Hepatocyte (in vitro differentiated cells): ENCODE results near the gene CMTM5. TPM values are rescaled to one million over a fixed set of nuclear protein-coding genes. Genes with fewer than 3 reads are reported as not detected.

Experiments used
- DNase-seq: peaks from one replicate; pipeline ENCODE4 v3.0.0-alpha.2; 2016; ENCODE audit warnings: low spot score
- H2AFZ ChIP-seq: fragments of 200-600 bp; sonication (generic); 2 replicates; pipeline ENCODE4 v1.6.0; 2016; ENCODE audit warnings: antibody characterized with exemption, mild to moderate bottlenecking
- H3K27ac ChIP-seq: fragments of 200-600 bp; sonication (generic); 2 replicates; pipeline ENCODE4 v1.5.1; 2016; ENCODE audit warnings: mild to moderate bottlenecking
- H3K27me3 ChIP-seq: fragments of 200-600 bp; sonication (generic); 2 replicates; pipeline ENCODE4 v1.6.1; 2016
- H3K36me3 ChIP-seq: fragments of 200-600 bp; sonication (generic); replicated peaks from 2 replicates; pipeline ENCODE4 v1.5.1; 2016; ENCODE audit warnings: low read depth; ENCODE audit not compliant: insufficient read depth
- H3K4me1 ChIP-seq: fragments of 200-600 bp; sonication (generic); 2 replicates; pipeline ENCODE4 v1.5.1; 2016; ENCODE audit warnings: mild to moderate bottlenecking, moderate library complexity; ENCODE audit not compliant: insufficient read depth
- H3K4me2 ChIP-seq: fragments of 200-600 bp; sonication (generic); 2 replicates; pipeline ENCODE4 v1.6.0; 2016
- H3K4me3 ChIP-seq: fragments of 200-600 bp; sonication (generic); 2 replicates; pipeline ENCODE4 v1.5.1; 2016; ENCODE audit warnings: mild to moderate bottlenecking
- H3K79me2 ChIP-seq: fragments of 200-600 bp; sonication (generic); 2 replicates; pipeline ENCODE4 v1.6.0; 2017; ENCODE audit warnings: mild to moderate bottlenecking
- H3K9me2 ChIP-seq: fragments of 200-600 bp; sonication (generic); replicated peaks from 2 replicates; pipeline ENCODE4 v1.6.0; 2017; ENCODE audit warnings: mild to moderate bottlenecking; ENCODE audit not compliant: insufficient read depth
- H3K9me3 ChIP-seq: fragments of 200-600 bp; sonication (generic); 2 replicates; pipeline ENCODE4 v1.5.1; 2016; ENCODE audit warnings: low read depth, mild to moderate bottlenecking
- H4K20me1 ChIP-seq: fragments of 200-600 bp; sonication (generic); 2 replicates; pipeline ENCODE4 v1.6.0; 2016; ENCODE audit warnings: mild to moderate bottlenecking; ENCODE audit not compliant: insufficient read depth, poor library complexity, severe bottlenecking
- EZH2 ChIP-seq: fragments of 200-600 bp; sonication (generic); IDR thresholded peaks from 2 replicates; pipeline ENCODE4 v1.6.1; 2016; ENCODE audit warnings: antibody characterized with exemption, mild to moderate bottlenecking, borderline replicate concordance
- EZH2phosphoT487 ChIP-seq: fragments of 200-600 bp; sonication (generic); IDR thresholded peaks from one replicate; pipeline ENCODE4 v1.6.1; 2018; ENCODE audit warnings: antibody characterized with exemption, mild to moderate bottlenecking, low read depth, moderate library complexity; ENCODE audit not compliant: unreplicated experiment, severe bottlenecking
- WGBS: methylation state at CpG from one replicate; pipeline ENCODE4 v1.1.6; 2016; ENCODE audit warnings: low lambda C conversion rate; ENCODE audit errors: missing lambda C conversion rate; 5-methylcytosine and 5-hydroxymethylcytosine counted together
- polyA plus RNA-seq: library from polyadenylated mRNA; unstranded; fragments of >200 nt; fragmentation: Nextera tagmentation; extraction: Ambion mirVana; gene quantifications from 2 replicates; pipeline ENCODE4 v1.2.1, GENCODE V29; 2016
- total RNA-seq: library from RNA; depleted of rRNA; stranded (reverse); fragments of >200 nt; gene quantifications from 2 replicates; pipeline ENCODE4 v1.2.3, GENCODE V29; 2014
- TF ChIP-seq, protein P1 (sequence below): fragments of 200-600 bp; sonication (generic); IDR thresholded peaks from 2 replicates; pipeline ENCODE4 v1.5.1; 2016; ENCODE audit warnings: antibody characterized with exemption, mild to moderate bottlenecking; ENCODE audit not compliant: poor library complexity

CMTM5 gene
- total and polyA plus RNA-seq, 2 experiments from 2014 or later, result 0.28 TPM; not detected in 1

DNA sequence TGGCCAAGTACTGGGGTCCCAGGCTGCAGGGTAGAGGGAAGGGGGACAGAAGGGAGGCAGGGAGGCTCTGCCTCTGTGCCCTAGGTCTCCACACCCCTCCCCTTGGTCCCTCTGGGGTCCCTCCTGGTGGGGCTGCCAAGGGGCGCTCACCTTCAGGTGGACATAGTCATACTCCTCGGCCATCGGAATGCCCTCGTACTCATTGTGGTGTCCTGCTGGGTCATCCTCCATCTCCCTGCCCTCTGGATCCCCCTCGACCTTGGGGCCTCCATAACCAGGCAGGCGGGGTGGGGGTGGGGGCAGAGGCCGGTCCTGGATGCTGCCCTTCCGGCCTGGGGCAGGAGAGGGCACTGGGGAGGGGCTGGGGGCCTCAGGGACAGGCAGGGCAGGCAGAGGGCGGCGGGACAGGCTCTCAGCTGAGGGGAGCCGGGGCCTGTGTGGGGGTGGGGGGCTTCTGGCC lies 17.6 kb upstream of the CMTM5 start:
- no peak overlapping the region for H3K27ac ChIP-seq
- peaks cover 14% of the 10 kb centered on the region for H4K20me1 ChIP-seq
- no peak for TF ChIP-seq EZH2
- TF ChIP-seq, protein P1, sequence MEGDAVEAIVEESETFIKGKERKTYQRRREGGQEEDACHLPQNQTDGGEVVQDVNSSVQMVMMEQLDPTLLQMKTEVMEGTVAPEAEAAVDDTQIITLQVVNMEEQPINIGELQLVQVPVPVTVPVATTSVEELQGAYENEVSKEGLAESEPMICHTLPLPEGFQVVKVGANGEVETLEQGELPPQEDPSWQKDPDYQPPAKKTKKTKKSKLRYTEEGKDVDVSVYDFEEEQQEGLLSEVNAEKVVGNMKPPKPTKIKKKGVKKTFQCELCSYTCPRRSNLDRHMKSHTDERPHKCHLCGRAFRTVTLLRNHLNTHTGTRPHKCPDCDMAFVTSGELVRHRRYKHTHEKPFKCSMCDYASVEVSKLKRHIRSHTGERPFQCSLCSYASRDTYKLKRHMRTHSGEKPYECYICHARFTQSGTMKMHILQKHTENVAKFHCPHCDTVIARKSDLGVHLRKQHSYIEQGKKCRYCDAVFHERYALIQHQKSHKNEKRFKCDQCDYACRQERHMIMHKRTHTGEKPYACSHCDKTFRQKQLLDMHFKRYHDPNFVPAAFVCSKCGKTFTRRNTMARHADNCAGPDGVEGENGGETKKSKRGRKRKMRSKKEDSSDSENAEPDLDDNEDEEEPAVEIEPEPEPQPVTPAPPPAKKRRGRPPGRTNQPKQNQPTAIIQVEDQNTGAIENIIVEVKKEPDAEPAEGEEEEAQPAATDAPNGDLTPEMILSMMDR, result no peak
- TF ChIP-seq EZH2phosphoT487, result no peak
- H3K27me3 ChIP-seq, result no peaks in the 10 kb centered on the region
- H3K4me1 ChIP-seq, result peaks cover 6% of the 10 kb centered on the region
- H3K4me2 ChIP-seq, result no peak overlapping the region
- peaks cover 31% of the 10 kb centered on the region for H3K79me2 ChIP-seq
- no peaks in the 10 kb centered on the region for H3K9me3 ChIP-seq
- H2AFZ ChIP-seq, result no peak overlapping the region
- no peaks in the 10 kb centered on the region for H3K9me2 ChIP-seq
- WGBS, result 87% methylated on average over 7 of the region's 11 CpGs
- H3K4me3 ChIP-seq, result no peak overlapping the region
- no peaks in the 10 kb centered on the region for H3K36me3 ChIP-seq
- DNase-seq, result no peak

DNA sequence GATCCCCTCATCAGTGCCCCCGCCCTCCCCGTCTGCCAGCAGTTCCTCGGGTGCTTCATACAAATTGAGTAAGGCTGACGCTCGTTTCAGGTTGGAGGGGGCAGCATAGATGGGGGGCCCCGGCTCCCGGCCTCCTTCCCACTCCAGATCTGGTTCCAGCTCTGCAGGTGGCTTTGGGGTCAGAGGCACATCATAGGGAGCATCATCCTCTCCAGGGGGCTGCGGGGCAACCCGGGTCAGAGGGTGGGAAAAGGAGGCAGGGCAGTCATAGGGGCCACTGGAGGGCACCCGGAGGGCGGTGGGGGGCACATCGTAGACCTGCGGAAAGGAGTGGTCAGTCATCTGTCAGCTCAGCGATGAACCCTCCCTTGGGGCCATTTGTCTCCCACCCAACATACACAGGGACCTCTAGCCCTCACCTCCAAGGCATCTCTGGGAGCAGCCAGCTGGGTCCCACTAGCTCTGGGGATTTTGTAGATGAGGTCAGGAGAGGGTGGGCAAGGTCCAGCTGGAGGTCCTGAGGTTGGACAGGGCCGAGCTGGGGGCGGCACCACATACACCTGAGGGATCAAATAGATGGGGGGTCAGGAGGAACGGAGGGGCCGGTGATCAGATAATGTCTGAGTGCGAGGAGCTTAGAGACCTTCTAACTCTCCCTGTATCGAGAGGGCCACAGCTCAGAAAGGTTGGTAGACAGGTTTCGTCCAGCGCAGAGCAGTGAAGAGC lies 17.0 kb upstream of the CMTM5 start:
- no peak overlapping the region for H3K4me3 ChIP-seq
- no peak overlapping the region for H3K27ac ChIP-seq
- DNase-seq, result no peak
- no peaks in the 10 kb centered on the region for H3K9me2 ChIP-seq
- H3K9me3 ChIP-seq, result no peaks in the 10 kb centered on the region
- peaks cover 7% of the 10 kb centered on the region for H3K4me1 ChIP-seq
- TF ChIP-seq, protein P1, result no peak
- no peak for TF ChIP-seq EZH2phosphoT487
- TF ChIP-seq EZH2, result no peak
- H3K27me3 ChIP-seq, result no peaks in the 10 kb centered on the region
- WGBS, result 91% methylated on average over 19 of the region's 22 CpGs
- no peak overlapping the region for H2AFZ ChIP-seq
- H3K79me2 ChIP-seq, result peaks cover 38% of the 10 kb centered on the region
- H3K4me2 ChIP-seq, result no peak overlapping the region
- H4K20me1 ChIP-seq, result peaks cover 14% of the 10 kb centered on the region
- no peaks in the 10 kb centered on the region for H3K36me3 ChIP-seq

DNA sequence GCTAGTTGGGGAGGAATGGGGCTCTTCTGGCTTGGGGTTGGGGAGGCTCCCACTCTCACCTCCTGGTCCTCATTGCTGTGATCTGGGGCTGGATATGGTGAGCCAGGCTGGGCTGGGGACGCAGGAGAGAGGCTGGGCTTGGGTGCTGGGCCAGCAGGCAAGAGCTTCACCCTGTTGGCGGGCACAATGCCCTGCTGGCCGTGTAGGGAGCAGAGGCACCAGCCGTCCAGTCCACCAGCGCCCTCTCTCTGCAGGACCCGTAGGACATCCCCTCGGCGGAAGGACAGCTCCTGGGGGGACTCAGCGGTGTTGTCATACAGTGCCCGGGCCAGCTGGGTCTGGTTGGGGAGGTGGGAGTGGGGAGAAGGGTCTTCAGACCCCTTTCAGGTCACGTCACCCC lies 16.4 kb upstream of the CMTM5 start:
- Histone ChIP-seq H3K27ac (no peak overlapping the region), H4K20me1 (peaks cover 14% of the 10 kb centered on the region), H3K27me3 (no peaks in the 10 kb centered on the region), H3K36me3 (no peaks in the 10 kb centered on the region), H3K4me3 (no peak overlapping the region), H3K4me1 (peaks cover 7% of the 10 kb centered on the region), H3K9me2 (no peaks in the 10 kb centered on the region), H3K4me2 (no peak overlapping the region), H2AFZ (no peak overlapping the region), H3K9me3 (no peaks in the 10 kb centered on the region), H3K79me2 (peaks cover 41% of the 10 kb centered on the region)
- TF ChIP-seq EZH2 (no peak), EZH2phosphoT487 (no peak)
- TF ChIP-seq, protein P1, result no peak
- DNase-seq, result no peak
- WGBS, result 84% methylated on average over 11 of the region's 11 CpGs
